WI38 (cell line): ENCODE data around the gene DOK7.

Experiments used
- H3K4me3 ChIP-seq: 2 replicates; pipeline ENCODE4 v1.5.1; 2011; ENCODE audit warnings: low read depth, mild to moderate bottlenecking, control low read depth, low read length
- TF ChIP-seq, protein P1 (sequence below): IDR thresholded peaks from 2 replicates; pipeline ENCODE4 v1.5.1; 2012; ENCODE audit warnings: low read depth, mild to moderate bottlenecking, control low read depth, low read length

The DOK7 gene, protein sequence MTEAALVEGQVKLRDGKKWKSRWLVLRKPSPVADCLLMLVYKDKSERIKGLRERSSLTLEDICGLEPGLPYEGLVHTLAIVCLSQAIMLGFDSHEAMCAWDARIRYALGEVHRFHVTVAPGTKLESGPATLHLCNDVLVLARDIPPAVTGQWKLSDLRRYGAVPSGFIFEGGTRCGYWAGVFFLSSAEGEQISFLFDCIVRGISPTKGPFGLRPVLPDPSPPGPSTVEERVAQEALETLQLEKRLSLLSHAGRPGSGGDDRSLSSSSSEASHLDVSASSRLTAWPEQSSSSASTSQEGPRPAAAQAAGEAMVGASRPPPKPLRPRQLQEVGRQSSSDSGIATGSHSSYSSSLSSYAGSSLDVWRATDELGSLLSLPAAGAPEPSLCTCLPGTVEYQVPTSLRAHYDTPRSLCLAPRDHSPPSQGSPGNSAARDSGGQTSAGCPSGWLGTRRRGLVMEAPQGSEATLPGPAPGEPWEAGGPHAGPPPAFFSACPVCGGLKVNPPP

DNA sequence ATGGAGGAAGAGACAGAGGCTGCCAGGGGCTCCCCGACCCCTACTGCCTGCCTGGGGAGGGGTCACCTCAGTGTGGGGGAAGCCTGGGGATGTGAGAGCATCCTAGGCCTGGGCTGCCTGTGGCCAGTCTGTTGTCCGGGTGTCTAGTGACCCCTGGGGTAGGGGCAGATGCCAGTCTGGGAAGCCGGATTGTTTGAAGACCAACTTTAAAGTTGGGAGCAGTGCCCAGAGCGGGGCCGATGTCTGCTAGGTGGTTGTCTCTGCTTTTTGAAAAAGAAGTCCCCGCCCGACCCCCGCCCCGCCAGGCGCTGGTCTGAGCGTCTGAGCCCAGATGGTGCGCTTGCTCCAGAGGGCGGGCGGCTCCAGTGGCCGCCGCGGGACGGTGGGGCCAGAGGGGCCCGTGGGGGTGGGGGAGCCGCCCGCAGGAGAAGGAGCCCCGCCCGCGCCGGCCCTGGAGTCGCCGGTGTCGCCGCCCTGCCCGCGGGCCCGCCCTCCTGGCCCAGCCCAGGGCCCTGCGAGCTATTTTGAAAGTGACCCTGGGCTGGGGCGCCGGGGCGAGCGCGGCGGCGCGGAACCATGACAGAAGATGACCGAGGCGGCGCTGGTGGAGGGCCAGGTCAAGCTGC, at the start of gene DOK7:
DOK7 (plus strand) TSS at position 517 of the 626 bp plus-strand sequence; CDS start at position 587, 70 bp downstream.
- no peak within 1 kb of the TSS for H3K4me3 ChIP-seq
- TF ChIP-seq, protein P1, sequence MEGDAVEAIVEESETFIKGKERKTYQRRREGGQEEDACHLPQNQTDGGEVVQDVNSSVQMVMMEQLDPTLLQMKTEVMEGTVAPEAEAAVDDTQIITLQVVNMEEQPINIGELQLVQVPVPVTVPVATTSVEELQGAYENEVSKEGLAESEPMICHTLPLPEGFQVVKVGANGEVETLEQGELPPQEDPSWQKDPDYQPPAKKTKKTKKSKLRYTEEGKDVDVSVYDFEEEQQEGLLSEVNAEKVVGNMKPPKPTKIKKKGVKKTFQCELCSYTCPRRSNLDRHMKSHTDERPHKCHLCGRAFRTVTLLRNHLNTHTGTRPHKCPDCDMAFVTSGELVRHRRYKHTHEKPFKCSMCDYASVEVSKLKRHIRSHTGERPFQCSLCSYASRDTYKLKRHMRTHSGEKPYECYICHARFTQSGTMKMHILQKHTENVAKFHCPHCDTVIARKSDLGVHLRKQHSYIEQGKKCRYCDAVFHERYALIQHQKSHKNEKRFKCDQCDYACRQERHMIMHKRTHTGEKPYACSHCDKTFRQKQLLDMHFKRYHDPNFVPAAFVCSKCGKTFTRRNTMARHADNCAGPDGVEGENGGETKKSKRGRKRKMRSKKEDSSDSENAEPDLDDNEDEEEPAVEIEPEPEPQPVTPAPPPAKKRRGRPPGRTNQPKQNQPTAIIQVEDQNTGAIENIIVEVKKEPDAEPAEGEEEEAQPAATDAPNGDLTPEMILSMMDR, result no peak

DNA sequence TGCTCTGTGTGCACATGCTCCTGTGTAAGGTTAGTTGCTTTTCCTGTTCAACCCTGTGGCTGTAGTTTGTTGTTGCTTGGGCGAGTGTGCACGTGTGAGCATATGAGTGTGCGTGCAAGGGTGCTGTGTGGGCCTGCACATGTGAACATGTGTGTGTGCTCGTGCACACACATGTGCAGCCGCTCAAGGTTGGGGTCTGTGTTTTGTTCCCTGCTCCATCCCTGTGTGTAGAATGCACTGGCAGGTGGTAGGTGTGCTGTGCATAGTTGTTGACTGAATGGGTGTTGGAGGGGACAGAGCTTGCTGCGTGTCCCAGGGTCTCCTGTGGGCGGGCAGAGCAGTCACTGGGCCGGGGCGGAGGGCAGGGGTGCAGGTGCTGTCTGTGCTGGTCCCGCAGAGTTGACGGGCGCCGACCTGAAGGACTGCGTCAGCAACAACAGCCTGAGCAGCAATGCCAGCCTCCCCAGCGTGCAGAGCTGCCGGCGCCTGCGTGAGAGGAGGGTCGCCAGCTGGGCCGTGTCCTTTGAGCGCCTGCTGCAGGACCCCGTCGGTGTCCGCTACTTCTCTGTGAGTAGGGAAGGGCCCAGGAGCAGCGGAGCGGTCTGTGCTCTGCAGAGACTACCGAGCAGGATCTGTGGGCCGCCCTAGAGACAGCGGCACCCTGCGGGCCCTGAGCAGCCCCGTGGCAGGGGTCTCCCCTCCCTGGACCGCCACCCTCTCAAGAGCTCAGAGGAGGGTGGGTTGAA, 49.3 kb upstream of the DOK7 start:
- TF ChIP-seq, protein P1, result no peak
- H3K4me3 ChIP-seq, result no peak overlapping the region

DNA sequence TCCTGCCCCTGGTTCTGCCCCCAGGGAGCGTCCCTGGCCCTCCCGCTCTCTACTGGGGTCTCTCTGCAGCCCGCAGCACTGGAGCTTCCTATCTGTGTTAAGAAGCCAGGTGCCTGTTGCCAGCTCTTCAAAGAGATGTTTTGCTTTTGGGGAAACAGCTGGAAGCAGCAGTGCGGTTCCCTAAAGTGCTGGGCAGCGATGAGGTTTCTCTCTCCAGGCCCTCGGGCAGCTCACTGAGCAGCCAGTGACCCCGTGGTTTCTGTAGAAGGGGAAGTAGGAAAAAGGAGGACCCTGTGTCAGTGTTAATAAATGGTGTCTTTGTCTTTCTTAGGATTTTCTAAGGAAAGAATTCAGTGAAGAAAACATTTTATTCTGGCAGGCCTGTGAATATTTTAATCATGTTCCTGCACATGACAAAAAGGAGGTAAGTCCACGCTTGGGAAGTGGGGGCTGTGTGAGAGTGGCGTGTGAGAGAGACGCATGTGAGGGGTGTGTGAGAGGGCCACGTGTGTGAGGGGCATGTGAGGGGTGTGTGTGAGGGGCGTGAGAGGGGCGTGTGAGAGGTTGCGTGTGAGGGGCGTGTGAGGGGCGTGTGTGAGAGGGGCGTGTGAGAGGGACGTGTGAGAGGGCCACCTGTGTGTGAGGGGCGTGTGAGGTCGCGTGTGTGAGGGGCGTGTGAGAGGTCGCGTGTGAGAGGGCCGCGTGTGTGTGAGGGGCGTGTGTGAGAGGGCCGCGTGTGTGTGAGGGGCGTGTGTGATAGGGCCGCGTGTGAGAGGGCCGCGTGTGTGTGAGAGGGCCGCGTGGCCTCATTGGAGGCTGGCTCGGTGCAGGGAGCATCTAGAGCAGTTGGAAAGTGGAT, 48.5 kb upstream of the DOK7 start:
- no peak overlapping the region for H3K4me3 ChIP-seq

DNA sequence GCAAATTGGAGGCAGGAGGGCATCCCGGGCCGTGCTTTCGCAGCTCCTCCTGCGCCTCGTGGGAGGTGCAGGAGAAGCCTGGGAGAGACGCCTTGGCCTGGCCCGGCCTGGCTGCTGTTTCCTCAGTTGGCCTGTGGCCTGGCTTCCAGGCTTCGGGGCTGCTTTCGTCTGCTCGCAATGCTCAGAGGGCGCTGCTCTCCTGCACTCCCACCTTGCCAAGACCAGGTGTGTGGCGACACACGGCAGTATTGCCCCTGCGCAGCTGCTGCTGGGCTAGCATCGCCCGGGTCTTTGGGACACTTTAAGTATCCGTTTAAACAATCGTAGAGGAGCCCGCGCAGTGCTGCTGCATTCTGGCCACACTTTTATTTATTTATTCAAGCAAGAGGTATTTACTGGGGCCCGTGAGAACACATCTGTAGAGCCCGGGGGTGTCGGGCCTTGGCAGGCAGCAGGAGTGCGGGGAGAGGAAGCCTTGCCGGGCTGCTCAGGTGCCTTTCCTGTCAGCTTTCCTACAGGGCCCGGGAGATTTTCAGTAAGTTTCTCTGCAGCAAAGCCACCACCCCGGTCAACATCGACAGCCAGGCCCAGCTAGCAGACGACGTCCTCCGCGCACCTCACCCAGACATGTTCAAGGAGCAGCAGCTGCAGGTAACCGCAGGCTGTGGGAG, 47.5 kb upstream of the DOK7 start:
- no peak overlapping the region for H3K4me3 ChIP-seq
- TF ChIP-seq, protein P1, result no peak

More for the DNA sequence above, 48.5 kb upstream of the DOK7 start:
- TF ChIP-seq, protein P1, result no peak

DNA sequence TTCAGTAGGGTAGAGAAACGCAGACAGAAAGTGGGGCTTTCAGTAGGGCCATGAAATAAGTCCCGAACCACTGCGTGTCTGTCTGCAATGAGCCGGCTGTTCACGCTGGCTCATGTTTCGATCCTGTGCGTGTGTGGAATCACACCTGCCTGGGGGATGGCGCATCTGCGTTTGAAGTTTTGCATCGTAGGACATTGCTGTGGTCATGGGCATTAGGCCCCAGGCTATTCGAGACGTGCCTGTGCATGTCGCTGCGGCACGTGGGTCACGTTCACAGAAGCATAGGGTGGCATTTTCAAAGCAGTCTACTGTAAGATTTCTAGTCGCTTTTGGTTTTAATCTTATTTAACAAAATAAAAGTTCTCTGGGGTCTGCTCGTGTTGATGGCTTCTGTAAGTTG, 46.8 kb upstream of the DOK7 start:
- TF ChIP-seq, protein P1, result no peak
- no peak overlapping the region for H3K4me3 ChIP-seq

DNA sequence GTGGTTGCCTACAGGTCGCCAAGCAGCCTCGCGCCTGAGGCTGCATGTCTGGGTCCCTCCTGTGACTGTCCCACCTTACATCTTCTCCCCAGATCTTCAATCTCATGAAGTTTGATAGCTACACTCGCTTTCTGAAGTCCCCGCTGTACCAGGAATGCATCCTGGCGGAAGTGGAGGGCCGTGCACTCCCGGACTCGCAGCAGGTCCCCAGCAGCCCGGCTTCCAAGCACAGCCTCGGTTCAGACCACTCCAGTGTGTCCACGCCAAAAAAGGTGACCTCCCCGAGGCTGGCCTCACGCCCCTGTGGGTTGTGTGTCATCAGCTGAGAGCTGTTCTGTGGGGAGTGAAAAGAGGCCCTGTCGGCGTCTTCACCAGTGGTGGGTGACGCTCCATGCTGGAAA, 46.3 kb upstream of the DOK7 start:
- no peak overlapping the region for H3K4me3 ChIP-seq
- TF ChIP-seq, protein P1, result no peak
